ENCODE results near the gene MAZ. TPM values are rescaled to one million over a fixed set of nuclear protein-coding genes. Genes with fewer than 3 reads are reported as not detected.

Gene MAZ
- total and polyA plus RNA-seq, 2 of the 8 experiments (the other 6 are each of a cell fraction or from before 2014, with no cell fraction given) = 219 to 380 TPM

DNA sequence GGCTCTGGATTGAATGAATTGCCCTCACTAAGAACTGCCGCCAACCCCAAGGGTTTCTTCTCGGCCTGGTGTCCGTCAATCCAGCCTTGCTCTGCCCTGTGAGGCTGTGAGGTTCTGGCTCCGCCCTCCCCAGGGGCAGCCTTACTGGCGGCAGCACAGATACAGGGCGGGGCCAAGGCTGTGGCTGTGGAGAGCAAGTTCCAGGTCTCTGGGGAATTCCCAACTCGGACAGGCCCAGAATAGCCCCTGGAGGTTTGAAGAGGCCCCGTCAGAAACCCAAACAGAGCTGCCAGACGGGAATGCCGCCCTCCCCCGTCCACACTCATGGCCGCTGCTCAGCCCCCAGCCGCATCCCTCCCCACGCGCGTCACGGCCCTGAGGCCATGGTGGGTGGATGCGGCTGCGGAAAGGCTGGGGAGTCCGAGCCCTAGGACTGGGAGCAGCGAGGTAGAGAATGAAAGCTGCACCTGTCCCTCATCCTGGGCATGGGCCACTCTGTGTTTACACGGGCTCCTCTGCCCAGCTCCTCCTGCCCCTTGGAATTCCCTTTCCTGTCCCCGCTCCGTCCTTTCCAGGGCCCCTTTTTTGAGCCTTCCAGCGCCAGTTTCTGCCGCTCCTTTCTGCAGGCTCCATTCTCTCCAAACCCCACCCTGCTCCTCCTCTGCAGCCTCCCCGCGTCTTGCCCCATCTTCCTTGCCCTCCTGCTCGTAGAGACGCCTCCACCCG, 5.0 kb downstream of the MAZ start:
- Histone ChIP-seq H2AK5ac (ENCODE audit: low read depth, low read length) (no peak overlapping the region), H3K36me3 (ENCODE audit: control insufficient read depth in 2 of 4, insufficient read depth in 4 of 4, low read length in 3 of 4) (peaks cover 6 to 25% (median 10%) of the 10 kb centered on the region in 4 experiments), H2BK120ac (replicated peaks; ENCODE audit: low read depth, low read length) (no peak overlapping the region), H4K5ac (ENCODE audit: insufficient read length, low read depth, low read length) (peak overlapping the region; percentile 73), H3K4ac (replicated peaks; ENCODE audit: insufficient read length, low read depth, low read length) (peak overlapping the region; percentile 65), H2BK5ac (ENCODE audit: low read depth, low read length) (peak overlapping the region; percentile 92; the same call in 1 of the 2 replicates), H3K9ac (replicated peaks in 1 of 4; ENCODE audit: extremely low read depth in 1 of 4, low read depth in 3 of 4, low read length in 3 of 4) (peak overlapping the region in 3 of 4 experiments; percentile 26 to 48 (median 45); a peak in 4 of 7 replicates), H3K23me2 (ENCODE audit: low read depth, low read length) (peaks cover 36% of the 10 kb centered on the region), H3K9me3 (ENCODE audit: insufficient read depth in 2 of 2, low read depth in 1 of 2, low read length in 1 of 2) (no peaks in the 10 kb centered on the region), H3K4me3 (ENCODE audit: extremely low read depth in 1 of 4, insufficient read depth in 2 of 4, low read depth in 3 of 4, low read length in 4 of 4) (peak overlapping the region; percentile 75 to 85 (median 82)), H2AFZ (ENCODE audit: low read length) (no peak overlapping the region), H3K23ac (ENCODE audit: insufficient read length) (no peak overlapping the region), H3K27me3 (replicated peaks in 1 of 4; ENCODE audit: control insufficient read depth in 3 of 4, extremely low read depth in 1 of 4, insufficient read depth in 3 of 4, low read length in 3 of 4) (no peaks in the 10 kb centered on the region), H2BK15ac (ENCODE audit: low read length) (no peak overlapping the region; the same call in 1 of the 2 replicates), H3K4me2 (ENCODE audit: insufficient read depth in 1 of 2, low read depth in 2 of 2, low read length in 2 of 2) (peak overlapping the region; percentile 91 to 92), H4K91ac (replicated peaks; ENCODE audit: insufficient read length, low read length) (peak overlapping the region; percentile 90), H3K27ac (ENCODE audit: low read depth, low read length) (peak overlapping the region; percentile 64), H2BK12ac (ENCODE audit: low read depth, low read length) (peak overlapping the region; percentile 19; the same call in 1 of the 2 replicates), H3K79me2 (ENCODE audit: control insufficient read depth in 1 of 2, insufficient read depth in 2 of 2, low read length in 2 of 2) (peaks cover 7 to 30% of the 10 kb centered on the region in 2 experiments), H3K14ac (ENCODE audit: insufficient read length) (no peak overlapping the region), H4K8ac (ENCODE audit: extremely low read depth, insufficient read depth, low read length) (peak overlapping the region; percentile 74), H3K79me1 (ENCODE audit: low read depth, low read length) (no peaks in the 10 kb centered on the region; the same call in 1 of the 2 replicates), H3K18ac (ENCODE audit: extremely low read depth, low read length) (peak overlapping the region; percentile 65), H3K4me1 (replicated peaks in 1 of 4; ENCODE audit: control insufficient read depth in 3 of 4, insufficient read depth in 4 of 4, low read length in 3 of 4) (peaks cover 0 to 52% (median 42%) of the 10 kb centered on the region in 4 experiments; a peak in 6 of 7 replicates), H3K56ac (replicated peaks; ENCODE audit: insufficient read length, low read depth, low read length) (no peak overlapping the region), H4K20me1 (replicated peaks in 1 of 2; ENCODE audit: control insufficient read depth in 1 of 2, insufficient read depth in 2 of 2, low read length in 2 of 2) (peaks cover 15 to 21% of the 10 kb centered on the region in 2 experiments), H2BK20ac (ENCODE audit: low read length) (no peak overlapping the region)
- FAIRE-seq (peak; percentile 94), DNase-seq (ENCODE audit: low read depth in 1 of 2, low spot score in 2 of 2) (peak; percentile 86 to 90)
- WGBS, 2 experiments (ENCODE audit: extremely low coverage in 1 of 2, insufficient coverage in 1 of 2, insufficient read length in 1 of 2, insufficient replicate concordance in 2 of 2, low coverage in 1 of 2, low lambda C conversion rate in 2 of 2, missing lambda C conversion rate in 1 of 2) = 1% methylated on average over 31 of the region's 31 CpGs; no CpG with 5 or more reads in 1 of the 2 experiments
- POLR2A ChIA-PET (ENCODE audit: partially characterized antibody) = interaction anchor here (0.6 to 4.0 kb wide), 17 partner anchors 9 to 220 kb away, joined by 3 to 31 read pairs (median 4); partner anchors contain the start of genes CDIPT, KIF22, MVP and QPRT
- CTCF ChIA-PET (ENCODE audit: partially characterized antibody) = interaction anchor here (1.1 kb wide), 1 partner anchor 37 kb away, joined by 5 read pairs; no protein-coding TSS in a partner anchor
- TF ChIP-seq SIRT6 (IDR thresholded peaks at IDR 0.05; ENCODE audit: low read length) = no peak
- no peak for TF ChIP-seq CBX8 (IDR thresholded peaks at IDR 0.05; ENCODE audit: borderline replicate concordance, low read depth, low read length)
- no peak for TF ChIP-seq NRF1 (IDR thresholded peaks at IDR 0.05; ENCODE audit: low read depth, low read length)
- TF ChIP-seq TEAD4 (IDR thresholded peaks at IDR 0.05; ENCODE audit: low read depth, low read length) = 0 out of 2 replicates have a peak, but pooled peaks have one; percentile 25
- TF ChIP-seq, protein P1, sequence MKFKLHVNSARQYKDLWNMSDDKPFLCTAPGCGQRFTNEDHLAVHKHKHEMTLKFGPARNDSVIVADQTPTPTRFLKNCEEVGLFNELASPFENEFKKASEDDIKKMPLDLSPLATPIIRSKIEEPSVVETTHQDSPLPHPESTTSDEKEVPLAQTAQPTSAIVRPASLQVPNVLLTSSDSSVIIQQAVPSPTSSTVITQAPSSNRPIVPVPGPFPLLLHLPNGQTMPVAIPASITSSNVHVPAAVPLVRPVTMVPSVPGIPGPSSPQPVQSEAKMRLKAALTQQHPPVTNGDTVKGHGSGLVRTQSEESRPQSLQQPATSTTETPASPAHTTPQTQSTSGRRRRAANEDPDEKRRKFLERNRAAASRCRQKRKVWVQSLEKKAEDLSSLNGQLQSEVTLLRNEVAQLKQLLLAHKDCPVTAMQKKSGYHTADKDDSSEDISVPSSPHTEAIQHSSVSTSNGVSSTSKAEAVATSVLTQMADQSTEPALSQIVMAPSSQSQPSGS (IDR thresholded peaks at IDR 0.05; ENCODE audit: low read length) = 0 out of 2 replicates have a peak, but pooled peaks have one; percentile 42
- no peak for TF ChIP-seq CHD1 (IDR thresholded peaks at IDR 0.05; ENCODE audit: low read depth, low read length)
- 0 out of 4 replicates have a peak, but pooled peaks of 1 of the 2 experiments have one; percentile 60 for TF ChIP-seq HDAC2 (IDR thresholded peaks at IDR 0.05; ENCODE audit: borderline replicate concordance in 1 of 2, low read depth in 2 of 2, low read length in 2 of 2)
- no peak for TF ChIP-seq PHF8 (conservative IDR thresholded peaks at IDR 0.05; ENCODE audit: low read depth, low read length)
- peak; percentile 52 for TF ChIP-seq TAF1 (IDR thresholded peaks at IDR 0.05; ENCODE audit: low read depth, low read length)

Data from H1 (cell line).